ENCODE data around the gene PGA3.
"Not testable (repeated sequence)": the region's sequence is repeated elsewhere in the genome, so short reads cannot be mapped to it uniquely, and the experiment has no call there.

GRCh38 chr11:61202950-61203746 lies at the start of gene PGA3:
- not testable (repeated sequence) for TF ChIP-seq CTCF (IDR thresholded peaks at IDR 0.05); ZFX (IDR thresholded peaks at IDR 0.05; ENCODE audit: borderline replicate concordance)
